ENCODE results near the gene SORCS2. TPM values are rescaled to one million over a fixed set of nuclear protein-coding genes. Genes with fewer than 3 reads are reported as not detected.

Gene SORCS2
- total and polyA plus RNA-seq, 2 of the 8 experiments (the other 6 are each of a cell fraction or from before 2014, with no cell fraction given) = 0.36 to 1.8 TPM

- H2BK120ac ChIP-seq (replicated peaks; ENCODE audit: low read depth, low read length) = no peak overlapping the region
- WGBS, 2 experiments (ENCODE audit: extremely low coverage in 1 of 2, insufficient coverage in 1 of 2, insufficient read length in 1 of 2, insufficient replicate concordance in 2 of 2, low coverage in 1 of 2, low lambda C conversion rate in 2 of 2, missing lambda C conversion rate in 1 of 2) = 83% methylated on average over 4 of the region's 4 CpGs; no CpG with 5 or more reads in 1 of the 2 experiments
- no peak overlapping the region for H3K9ac ChIP-seq (replicated peaks in 1 of 4; ENCODE audit: extremely low read depth in 1 of 4, low read depth in 3 of 4, low read length in 3 of 4)
- no peaks in the 10 kb centered on the region for H3K79me2 ChIP-seq (ENCODE audit: control insufficient read depth in 1 of 2, insufficient read depth in 2 of 2, low read length in 2 of 2)
- no peaks in the 10 kb centered on the region for H4K20me1 ChIP-seq (replicated peaks in 1 of 2; ENCODE audit: control insufficient read depth in 1 of 2, insufficient read depth in 2 of 2, low read length in 2 of 2)
- H3K56ac ChIP-seq (replicated peaks; ENCODE audit: insufficient read length, low read depth, low read length) = no peak overlapping the region
- H3K23ac ChIP-seq (ENCODE audit: insufficient read length) = no peak overlapping the region
- H2BK12ac ChIP-seq (ENCODE audit: low read depth, low read length) = no peak overlapping the region
- no peak overlapping the region for H2AFZ ChIP-seq (ENCODE audit: low read length)
- no peak for FAIRE-seq
- no peak overlapping the region for H4K5ac ChIP-seq (ENCODE audit: insufficient read length, low read depth, low read length)
- no peak overlapping the region for H4K8ac ChIP-seq (ENCODE audit: extremely low read depth, insufficient read depth, low read length)
- H3K27ac ChIP-seq (ENCODE audit: low read depth, low read length) = no peak overlapping the region
- H3K4me3 ChIP-seq (ENCODE audit: extremely low read depth in 1 of 4, insufficient read depth in 2 of 4, low read depth in 3 of 4, low read length in 4 of 4) = no peak overlapping the region
- H3K4me2 ChIP-seq (ENCODE audit: insufficient read depth in 1 of 2, low read depth in 2 of 2, low read length in 2 of 2) = no peak overlapping the region
- ChIA-PET POLR2A (ENCODE audit: partially characterized antibody) (no interaction called here), CTCF (ENCODE audit: partially characterized antibody) (interaction anchor here (1.0 to 2.4 kb wide), 6 partner anchors 10 to 325 kb away, joined by 3 to 9 read pairs (median 4); no protein-coding TSS in a partner anchor)
- peaks cover 0 to 2% (median 0%) of the 10 kb centered on the region in 4 experiments; a peak in 1 of 7 replicates for H3K27me3 ChIP-seq (replicated peaks in 1 of 4; ENCODE audit: control insufficient read depth in 3 of 4, extremely low read depth in 1 of 4, insufficient read depth in 3 of 4, low read length in 3 of 4)
- H4K91ac ChIP-seq (replicated peaks; ENCODE audit: insufficient read length, low read length) = peak overlapping the region; percentile 50
- H2BK20ac ChIP-seq (ENCODE audit: low read length) = no peak overlapping the region
- peaks cover 0 to 19% (median 5%) of the 10 kb centered on the region in 4 experiments; a peak in 4 of 7 replicates for H3K4me1 ChIP-seq (replicated peaks in 1 of 4; ENCODE audit: control insufficient read depth in 3 of 4, insufficient read depth in 4 of 4, low read length in 3 of 4)
- 0 out of 2 replicates have a peak overlapping the region, but pooled peaks have one; percentile 5 for H2BK5ac ChIP-seq (ENCODE audit: low read depth, low read length)
- H3K23me2 ChIP-seq (ENCODE audit: low read depth, low read length) = no peaks in the 10 kb centered on the region
- H3K36me3 ChIP-seq (ENCODE audit: control insufficient read depth in 2 of 4, insufficient read depth in 4 of 4, low read length in 3 of 4) = no peaks in the 10 kb centered on the region
- H3K79me1 ChIP-seq (ENCODE audit: low read depth, low read length) = no peaks in the 10 kb centered on the region
- no peak for DNase-seq (ENCODE audit: low read depth in 1 of 2, low spot score in 2 of 2)
- no peak overlapping the region for H2AK5ac ChIP-seq (ENCODE audit: low read depth, low read length)
- no peaks in the 10 kb centered on the region for H3K9me3 ChIP-seq (ENCODE audit: insufficient read depth in 2 of 2, low read depth in 1 of 2, low read length in 1 of 2)
- H3K14ac ChIP-seq (ENCODE audit: insufficient read length) = no peak overlapping the region
- H3K4ac ChIP-seq (replicated peaks; ENCODE audit: insufficient read length, low read depth, low read length) = no peak overlapping the region
- no peak overlapping the region for H2BK15ac ChIP-seq (ENCODE audit: low read length)
- H3K18ac ChIP-seq (ENCODE audit: extremely low read depth, low read length) = no peak overlapping the region
- TF ChIP-seq RNF2 (IDR thresholded peaks at IDR 0.05; ENCODE audit: borderline replicate concordance, low read depth, low read length, missing control alignments, poor library complexity, severe bottlenecking) = no peak
- TF ChIP-seq HDAC2 (IDR thresholded peaks at IDR 0.05; ENCODE audit: borderline replicate concordance in 1 of 2, low read depth in 2 of 2, low read length in 2 of 2) = no peak
- TF ChIP-seq CEBPB (IDR thresholded peaks at IDR 0.05; ENCODE audit: low read depth, low read length) = no peak
- no peak for TF ChIP-seq CREB1 (IDR thresholded peaks at IDR 0.05)
- no peak for TF ChIP-seq TAF1 (IDR thresholded peaks at IDR 0.05; ENCODE audit: low read depth, low read length)
- no peak for TF ChIP-seq GABPA (IDR thresholded peaks at IDR 0.05; ENCODE audit: borderline replicate concordance, insufficient read depth, low read length)
These were observed 322.5 kb downstream of the SORCS2 start for GRCh38 chr4:7514789-7515188.
